ENCODE measurements around the gene RYK.

- TF ChIP-seq CTCF (IDR thresholded peaks at IDR 0.05; ENCODE audit: low read depth, low read length, missing input control) (no peak), TAF1 (conservative IDR thresholded peaks at IDR 0.05) (no peak), MAX (IDR thresholded peaks at IDR 0.05) (no peak), RAD21 (IDR thresholded peaks at IDR 0.05) (no peak), ATF3 (IDR thresholded peaks at IDR 0.05) (no peak), FOXA1 (IDR thresholded peaks at IDR 0.05) (no peak), REST (IDR thresholded peaks at IDR 0.05) (no peak), JUND (IDR thresholded peaks at IDR 0.05) (no peak), ZBTB33 (IDR thresholded peaks at IDR 0.05) (no peak)
Measured at GRCh38 chr3:134155446-134155845, 95.2 kb downstream of the RYK start.
